Epidermal melanocyte (primary cell): Measurements from ENCODE around the gene OBP2B.

Experiments
- DNase-seq: peaks from one replicate; pipeline ENCODE4 v3.0.0; 2011; ENCODE audit warnings: low spot score; ENCODE audit not compliant: insufficient read length

The OBP2B gene

DNA sequence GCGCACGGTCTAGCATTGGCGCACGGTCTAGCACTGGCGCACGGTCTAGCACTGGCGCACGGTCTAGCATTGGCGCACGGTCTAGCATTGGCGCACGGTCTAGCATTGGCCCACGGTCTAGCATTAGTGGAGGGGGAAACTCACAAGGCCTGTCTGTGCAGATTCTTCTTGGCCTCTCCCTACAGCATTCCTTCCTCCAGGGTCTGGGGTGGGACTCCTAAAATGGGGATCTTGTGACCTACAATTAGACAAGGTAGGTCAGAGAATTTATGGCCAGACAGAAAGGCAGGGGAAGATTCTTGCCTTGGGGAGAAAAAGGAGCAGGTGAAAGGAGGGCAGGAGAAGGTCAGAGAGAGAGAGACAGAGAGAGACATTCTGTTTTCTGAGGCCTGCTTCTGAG lies 39.9 kb downstream of the OBP2B start:
- DNase-seq, result no peak

DNA sequence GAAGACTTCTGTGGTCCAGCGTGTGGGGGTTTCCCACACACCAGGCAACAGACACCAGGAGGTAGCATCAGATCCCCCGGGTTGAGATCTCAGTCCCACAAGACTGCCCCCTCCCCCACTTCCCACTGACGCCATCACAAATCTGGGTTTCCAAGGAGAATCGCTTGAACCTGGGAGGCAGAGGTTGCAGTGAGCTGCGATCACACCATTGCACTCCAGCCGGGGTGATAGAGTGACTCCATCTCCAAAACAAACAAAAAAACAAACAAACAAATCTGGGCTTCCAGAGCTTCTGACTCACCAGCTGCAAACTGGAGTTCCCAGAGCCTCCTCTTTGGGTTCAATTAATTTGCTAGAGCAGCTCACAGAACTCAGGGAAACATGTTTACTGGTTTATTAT lies 40.6 kb downstream of the OBP2B start:
- no peak for DNase-seq

DNA sequence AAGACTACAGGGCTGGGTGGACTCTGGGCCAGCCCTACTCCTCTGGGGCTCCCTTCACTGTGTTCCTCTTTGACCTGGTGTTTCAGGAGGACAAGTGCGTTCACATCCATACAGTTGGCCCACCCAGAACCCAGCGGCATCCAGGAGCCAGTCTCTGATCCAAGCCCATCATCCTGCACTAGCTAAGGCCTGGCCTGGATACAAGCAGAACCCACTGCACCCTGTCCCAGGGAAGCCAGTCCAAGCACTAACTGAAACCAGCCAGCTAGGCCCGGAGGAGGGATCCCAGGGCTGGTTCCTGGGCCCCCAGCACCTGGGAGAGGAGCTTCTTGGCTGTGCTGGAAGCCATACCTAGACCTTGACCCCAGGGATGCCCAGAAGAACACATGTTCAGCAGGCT lies 41.3 kb downstream of the OBP2B start:
- no peak for DNase-seq

DNA sequence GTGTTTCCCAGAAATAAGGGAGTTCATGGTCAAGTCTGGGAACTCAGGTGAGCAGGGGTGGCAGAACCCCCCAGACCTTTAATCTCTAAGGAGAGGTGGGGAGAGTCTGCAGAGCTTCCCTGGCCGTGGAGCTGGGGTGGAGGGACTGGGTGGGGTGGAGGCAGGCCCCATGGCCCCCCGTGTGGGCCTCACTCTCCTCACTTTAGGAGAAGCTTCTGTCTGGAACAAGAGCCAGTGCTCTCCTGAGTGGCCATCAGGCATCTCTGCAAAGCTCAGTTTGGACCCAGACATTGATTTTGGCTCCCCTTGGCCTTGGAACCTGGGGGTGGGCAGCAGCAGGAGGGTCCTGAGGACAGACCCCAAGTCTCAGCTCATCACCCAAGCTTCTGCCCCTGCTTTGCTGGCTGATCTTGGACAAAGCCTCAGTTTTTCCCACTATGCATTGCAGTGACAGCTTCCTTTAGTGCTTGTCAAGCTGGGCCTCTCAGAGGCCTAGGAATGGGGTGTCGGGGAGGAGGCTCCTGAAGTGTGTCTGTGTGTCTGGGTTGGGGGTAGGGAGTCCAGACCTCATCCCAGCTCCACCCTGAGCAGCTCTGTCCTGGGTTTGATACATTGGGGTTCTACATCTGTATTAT lies 41.8 kb downstream of the OBP2B start:
- no peak for DNase-seq

DNA sequence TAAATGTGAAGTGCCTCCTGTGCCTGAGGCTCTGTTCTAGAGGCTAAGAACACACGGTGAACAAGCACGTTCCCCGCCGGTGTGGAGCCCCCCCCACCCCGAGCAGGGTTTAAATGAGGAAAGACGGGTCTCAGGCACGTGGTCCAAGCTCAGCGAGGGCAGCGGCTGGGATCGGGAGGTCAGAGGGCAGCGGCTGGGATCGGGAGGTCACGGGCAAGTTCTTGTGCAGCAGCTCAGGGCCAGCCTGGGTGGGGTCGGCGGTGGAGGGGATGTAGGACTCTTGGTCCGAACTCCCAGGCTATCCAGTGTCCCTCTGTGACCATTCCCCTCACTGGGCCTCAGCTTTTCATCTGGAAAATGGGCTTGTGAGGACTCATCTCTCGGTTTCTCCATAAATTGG lies 42.7 kb downstream of the OBP2B start:
- DNase-seq, result no peak

DNA sequence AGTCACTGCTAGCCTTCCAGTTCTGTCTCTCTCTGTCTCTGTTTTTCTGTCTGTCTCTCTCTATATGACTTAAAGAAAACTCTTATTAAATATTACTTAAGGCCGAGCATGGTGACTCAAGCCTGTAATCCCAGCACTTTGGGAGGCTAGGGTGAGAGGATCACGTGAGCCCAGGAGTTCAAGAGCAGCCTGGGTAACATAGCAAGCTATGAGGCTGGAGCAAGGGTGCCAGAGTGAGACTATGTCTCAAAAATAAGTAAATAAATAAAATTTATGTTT lies 43.7 kb downstream of the OBP2B start:
- no peak for DNase-seq

DNA sequence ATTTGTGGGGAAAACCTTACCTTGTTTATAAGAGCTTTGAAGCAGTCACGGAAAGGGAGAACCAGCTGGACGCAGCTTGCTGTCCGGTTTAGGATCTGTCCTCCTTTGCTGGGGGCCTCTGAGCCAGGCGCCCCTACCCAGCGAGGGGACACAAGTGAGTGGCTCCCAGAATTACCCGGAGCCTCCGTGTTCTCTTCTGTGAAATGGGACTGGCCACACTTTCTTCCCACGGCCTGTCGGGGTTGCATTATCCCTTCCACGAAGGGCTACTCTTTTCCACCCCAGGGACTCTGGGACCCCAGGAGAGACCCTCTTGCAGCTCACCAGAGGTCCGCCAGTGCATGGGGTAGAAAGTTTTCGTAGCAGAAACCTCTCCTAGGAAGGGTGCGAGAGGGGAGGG lies 44.9 kb downstream of the OBP2B start:
- no peak for DNase-seq

DNA sequence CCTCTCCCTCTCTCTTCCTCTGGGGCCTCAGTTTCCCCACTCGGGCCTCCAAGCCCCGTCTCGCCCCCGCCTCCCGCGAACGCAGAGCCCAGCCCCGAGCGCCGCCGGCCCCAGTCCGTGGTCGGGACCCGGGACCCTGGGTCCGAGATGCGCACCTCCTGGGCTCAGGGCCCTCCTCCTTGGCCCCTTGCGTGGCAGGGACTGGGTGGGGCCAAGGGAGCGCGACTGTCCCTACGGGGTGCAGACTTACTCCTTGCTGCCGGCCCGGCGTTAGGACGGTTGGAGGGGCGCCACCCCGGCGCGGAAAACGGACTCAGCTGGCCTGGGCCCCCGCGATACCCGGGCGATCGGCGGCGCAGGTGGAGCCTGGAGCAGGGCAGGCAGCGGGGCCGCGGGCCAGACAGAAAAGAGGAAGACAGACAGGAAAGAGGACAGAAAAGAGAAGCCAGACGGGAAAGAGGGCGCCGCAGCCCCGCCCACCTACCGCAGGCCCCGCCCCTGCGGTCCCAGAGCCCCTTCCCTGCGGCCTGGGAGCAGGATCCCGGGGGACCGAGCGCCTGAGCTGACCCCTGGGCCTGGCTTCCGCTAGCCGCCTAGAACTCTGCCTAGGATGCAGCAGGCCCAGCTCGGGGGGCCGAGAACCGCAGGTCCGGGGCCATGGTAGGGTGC lies 45.4 kb downstream of the OBP2B start, which contains the start of gene GBGT1:
Gene GBGT1, minus strand, starts transcription at position 411 of the 669 bp plus-strand sequence. CDS start 1,502 bp downstream, outside the sequence.
- peak; percentile 65 for DNase-seq

DNA sequence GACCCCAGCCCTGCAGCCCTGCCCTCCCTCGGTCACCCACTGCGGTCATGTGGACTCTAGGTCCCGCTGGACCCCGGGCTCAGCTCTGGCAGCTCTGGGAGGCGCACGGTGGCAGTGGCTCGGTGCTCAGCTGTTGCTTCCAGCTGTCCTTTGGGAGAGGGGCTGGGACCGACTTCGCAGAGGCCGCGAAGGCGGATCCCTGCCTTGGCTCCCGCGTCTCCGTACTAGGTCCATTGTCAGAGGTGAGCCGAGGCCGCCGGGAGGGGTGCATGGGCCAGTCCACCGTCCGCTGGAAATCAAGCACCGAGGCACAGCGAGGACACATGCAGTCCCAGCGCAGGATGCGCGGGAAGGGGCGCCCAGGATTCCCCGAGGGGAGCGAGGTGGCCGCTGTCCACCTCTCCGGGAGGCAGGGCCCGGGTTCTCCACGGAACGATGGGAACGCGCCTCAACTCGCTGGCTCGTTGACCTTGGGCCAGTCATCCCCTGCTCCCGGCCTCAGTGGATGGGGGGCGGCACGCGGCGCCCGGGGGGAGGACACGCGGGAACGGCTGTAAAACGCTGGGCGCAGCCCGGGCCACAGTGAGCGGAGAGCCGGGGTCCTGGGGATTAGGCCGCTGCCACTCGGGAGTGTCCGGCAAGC lies 46.1 kb downstream of the OBP2B start:
- DNase-seq, result no peak

DNA sequence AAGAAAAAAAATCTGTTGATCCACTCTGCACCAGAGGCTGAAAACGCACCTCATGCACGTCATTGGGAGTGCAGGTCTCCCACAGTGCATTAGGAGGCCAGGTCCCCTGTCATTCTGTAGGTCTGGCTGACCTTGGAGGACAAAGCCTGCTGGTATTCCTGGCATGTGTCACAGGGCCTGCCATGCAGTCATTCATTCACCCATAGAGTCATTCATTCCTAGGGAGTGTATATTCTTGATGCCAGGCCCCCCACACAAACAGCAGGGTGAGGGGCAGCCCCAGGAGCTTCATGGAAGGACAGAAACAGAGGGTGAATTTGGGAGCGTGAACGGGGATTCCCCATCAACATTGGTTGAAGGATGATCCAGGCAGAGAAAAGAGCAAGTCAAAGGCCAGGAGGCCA lies 47.5 kb downstream of the OBP2B start:
- DNase-seq, result no peak

DNA sequence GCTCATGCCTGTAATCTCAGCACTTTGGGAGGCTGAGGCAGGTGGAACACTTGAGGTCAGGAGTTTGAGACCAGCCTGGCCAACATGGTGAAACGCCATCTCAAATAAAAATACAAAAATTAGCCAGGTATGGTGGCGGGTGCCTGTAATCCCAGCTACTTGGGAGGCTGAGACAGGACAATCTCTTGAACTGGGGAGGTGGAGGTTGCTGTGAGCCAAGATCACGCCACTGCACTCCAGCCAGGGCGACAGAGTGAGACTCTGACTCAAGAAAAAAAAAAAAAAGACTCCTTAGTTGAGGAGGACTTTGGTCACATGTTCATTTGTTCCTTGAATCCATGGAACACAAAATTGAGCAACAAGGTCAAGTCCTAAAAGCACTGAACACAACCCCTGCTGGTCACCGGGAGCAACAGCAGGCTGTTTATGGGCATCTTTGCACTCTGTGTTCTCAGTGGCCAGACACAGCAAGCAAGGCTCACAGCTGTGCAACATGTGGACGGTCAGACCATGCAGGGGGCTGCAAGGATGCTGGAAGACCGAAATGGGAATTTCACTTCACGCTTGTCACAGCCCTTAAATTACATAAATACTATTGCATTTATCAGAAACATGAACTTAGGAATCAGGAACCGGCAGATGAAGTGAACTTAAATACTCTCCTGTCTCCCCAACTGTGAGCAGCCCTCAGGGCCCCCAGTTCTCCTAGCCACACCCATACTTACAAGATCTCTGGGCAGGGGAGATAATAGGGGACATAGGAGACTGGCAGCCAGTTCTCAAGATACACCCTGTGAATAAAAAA lies 48.1 kb downstream of the OBP2B start:
- peak; percentile 88 for DNase-seq

DNA sequence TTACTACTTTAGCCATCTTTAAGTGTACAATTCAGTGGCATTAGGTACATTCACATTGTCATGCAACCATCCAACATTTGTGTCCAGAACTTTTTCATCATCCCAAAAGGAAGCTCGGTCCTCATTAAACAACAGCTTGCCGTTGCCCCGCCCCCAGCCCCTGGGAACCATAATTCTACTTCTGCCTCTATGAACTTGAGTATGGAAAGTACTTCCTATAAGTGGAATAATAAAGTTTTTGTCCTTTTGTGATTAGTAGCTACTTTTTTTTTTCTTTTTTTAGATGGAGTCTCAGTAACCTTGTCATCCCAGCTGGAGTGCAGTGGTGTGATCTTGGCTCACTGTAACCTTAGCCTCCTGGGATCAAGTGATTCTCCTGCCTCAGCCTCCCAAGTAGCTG lies 50.4 kb downstream of the OBP2B start:
- DNase-seq, result no peak
